ENCODE results near the gene SETD2.
"Not testable (repeated sequence)": the region's sequence is repeated elsewhere in the genome, so short reads cannot be mapped to it uniquely, and the experiment has no call there.

Gene SETD2

DNA sequence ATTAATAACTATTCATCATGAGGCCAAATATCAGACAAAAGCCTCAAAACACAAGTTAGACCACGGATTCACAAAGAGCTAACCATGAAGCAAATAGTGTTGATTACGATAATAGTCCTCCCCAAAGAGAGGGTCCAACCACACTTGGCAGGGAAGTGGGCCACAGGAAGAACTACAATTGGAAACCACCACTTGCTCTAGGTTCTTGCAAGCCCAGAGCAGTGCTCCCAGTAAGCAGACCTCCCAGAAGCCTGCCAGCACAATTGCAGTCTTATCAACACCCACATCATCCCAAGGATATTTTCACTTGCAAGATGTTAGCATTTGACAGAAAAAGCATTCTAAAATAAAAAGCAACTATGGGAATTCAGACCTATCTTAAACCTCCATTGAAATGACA, 11.3 kb downstream of the SETD2 start:
- no peak for DNase-seq (ENCODE audit: low spot score)

DNA sequence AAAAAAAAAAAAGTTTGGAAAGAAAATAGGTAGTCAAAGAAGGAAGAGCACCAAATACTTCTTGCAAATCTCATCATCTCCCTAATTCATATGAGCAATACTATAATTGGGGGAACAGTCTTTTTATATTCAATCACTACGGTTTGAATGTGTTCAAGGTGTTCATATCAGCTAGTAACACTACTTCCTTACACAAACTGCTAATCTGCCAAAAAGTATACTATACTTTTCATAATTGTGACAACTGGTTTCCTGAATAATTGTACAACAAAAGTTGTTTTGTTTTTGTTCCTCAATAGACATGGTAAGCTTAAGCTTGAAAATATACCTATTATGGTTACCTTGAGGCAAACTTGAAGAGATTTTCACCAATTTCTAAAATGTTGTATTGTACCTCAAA, 12.1 kb downstream of the SETD2 start:
- DNase-seq (ENCODE audit: low spot score) = no peak

DNA sequence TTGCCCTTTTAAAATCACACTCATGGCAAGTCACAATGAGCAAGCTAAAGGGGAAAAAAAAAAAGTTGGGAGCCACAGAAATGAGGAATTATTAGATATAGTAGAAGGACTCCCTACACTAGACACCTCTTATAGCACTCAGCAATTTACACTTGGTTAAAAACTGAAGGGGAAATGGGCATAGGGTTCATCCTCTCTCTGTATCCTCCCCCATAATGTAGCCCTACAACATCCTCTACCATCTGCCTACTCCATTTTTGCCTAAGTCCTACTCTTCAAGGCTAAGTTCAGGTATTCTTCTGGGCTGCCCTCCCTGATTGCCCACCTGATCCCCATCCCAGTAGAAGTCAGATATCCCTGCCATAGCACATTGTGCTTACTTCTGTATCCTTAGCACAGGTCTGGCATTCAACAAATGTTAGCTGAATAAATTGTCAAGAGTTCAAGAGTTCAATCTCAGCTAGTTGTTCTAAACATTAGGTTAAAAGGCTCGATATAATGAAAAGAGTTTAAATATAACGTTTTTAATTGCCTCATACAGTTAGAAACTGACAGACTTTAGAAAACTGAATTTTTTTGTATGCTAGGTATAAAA, 14.5 kb downstream of the SETD2 start:
- DNase-seq (ENCODE audit: low spot score) = no peak

DNA sequence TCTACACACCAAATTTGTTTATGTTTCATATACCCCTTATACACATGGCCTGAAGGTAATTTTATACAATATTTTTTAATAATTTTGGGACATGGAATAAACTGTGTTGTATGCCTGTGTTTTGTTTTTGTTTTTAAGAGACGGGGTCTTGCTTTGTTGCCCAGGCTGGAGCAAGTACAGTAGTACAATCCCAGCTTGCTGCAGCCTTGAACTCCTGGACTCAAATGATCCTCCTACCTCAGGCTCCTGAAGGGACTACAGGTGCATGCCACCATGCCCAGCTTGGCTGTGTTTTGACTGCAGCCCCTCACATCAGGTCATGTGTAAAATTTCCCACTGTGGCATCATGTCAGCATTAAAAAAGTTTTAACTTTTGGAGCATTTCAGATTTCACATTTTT, 18.6 kb downstream of the SETD2 start:
- DNase-seq (ENCODE audit: low spot score) = no peak

DNA sequence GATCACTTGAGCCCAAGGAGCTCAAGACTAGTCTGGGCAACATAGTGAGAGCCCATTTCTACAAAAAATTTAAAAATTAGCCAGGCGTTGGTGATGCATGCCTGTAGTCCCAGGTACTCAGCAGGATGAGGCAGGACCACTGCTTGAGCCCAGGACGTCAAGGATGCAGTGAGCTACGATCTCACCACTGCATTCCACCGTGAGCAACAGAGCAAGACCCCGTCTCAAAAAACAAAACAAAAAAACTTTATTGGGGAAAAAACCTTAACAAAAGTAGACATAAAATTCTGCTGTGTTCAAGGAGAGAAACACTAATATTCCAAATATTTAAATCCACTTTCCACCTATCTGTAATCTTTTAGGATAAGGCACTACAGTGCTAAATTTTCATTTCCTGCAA, 20.8 kb downstream of the SETD2 start:
- no peak for DNase-seq (ENCODE audit: low spot score)

- not testable (repeated sequence) for DNase-seq (ENCODE audit: low spot score)
Measured at GRCh38 chr3:47142536-47142935, 21.4 kb downstream of the SETD2 start.

DNA sequence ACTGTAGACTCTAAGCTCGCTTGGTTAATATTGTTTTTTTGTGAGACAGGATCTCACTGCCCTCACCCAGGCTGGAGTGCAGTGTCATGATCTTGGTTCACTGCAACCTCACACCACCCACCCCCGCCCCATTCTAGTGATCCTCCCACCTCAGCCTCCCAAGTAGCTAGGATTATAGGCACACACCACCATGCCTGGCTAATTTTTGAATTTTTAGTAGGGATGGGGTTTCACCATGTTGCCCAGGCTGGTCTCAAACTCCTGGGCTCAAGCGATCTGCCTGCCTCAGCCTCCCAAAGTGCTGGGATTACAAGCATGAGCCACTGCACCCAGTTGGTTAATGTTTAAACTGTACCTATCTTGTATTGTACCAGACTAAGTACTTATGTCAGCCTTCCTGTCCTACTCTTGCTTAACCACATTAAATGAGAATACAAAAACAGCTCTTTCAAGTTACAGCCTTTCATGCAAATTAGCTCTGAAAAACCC, 22.9 kb downstream of the SETD2 start:
- DNase-seq (ENCODE audit: low spot score) = peak; percentile 79

DNA sequence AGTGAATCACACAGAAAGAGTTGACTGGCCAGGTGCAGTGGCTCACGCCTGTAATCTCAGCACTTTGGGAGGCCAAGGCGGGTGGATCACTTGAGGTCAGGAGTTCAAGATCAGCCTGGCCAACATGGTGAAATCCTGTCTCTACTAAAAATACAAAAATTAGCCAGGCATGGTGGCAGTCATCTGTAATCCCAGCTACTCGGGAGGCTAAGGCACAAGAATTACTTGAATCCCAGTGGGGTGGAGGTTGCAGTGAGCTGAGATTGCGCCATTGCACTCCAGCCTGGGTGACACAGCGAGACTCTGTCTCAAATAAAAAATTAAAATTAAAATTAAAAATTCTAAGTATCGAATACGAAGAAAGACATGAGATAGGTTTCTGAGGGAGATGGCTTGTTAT, 23.4 kb downstream of the SETD2 start:
- DNase-seq (ENCODE audit: low spot score) = not testable (repeated sequence)

GRCh38 chr3:47134311-47134710, 29.6 kb downstream of the SETD2 start:
- no peak for DNase-seq (ENCODE audit: low spot score)

- no peak for DNase-seq (ENCODE audit: low spot score)
Measured at GRCh38 chr3:47133641-47134040, 30.3 kb downstream of the SETD2 start.

- DNase-seq (ENCODE audit: low spot score) = no peak
Measured at GRCh38 chr3:47130557-47130956, 33.4 kb downstream of the SETD2 start.

- DNase-seq (ENCODE audit: low spot score) = no peak
Measured at GRCh38 chr3:47128137-47128536, 35.8 kb downstream of the SETD2 start.

DNA sequence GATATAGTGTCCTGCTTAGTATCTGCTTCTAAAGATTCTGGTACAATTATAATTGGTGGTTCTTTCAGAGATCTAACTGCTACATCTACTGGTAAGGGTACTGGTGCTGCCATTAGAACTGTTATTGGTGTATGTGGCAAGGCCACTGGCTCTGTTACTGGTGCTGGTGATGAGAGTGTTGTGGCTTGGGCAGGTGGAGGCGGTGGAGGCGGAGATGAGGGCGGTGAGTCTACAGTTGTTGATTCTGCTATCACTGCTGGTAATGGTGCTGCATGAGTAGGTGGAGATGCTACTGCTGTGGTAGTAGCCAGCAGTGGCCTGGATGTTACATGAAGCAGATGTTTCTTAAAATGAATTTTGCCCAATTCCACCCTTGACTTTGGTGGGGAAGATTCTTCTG, 40.1 kb downstream of the SETD2 start:
- DNase-seq (ENCODE audit: low spot score) = no peak

DNA sequence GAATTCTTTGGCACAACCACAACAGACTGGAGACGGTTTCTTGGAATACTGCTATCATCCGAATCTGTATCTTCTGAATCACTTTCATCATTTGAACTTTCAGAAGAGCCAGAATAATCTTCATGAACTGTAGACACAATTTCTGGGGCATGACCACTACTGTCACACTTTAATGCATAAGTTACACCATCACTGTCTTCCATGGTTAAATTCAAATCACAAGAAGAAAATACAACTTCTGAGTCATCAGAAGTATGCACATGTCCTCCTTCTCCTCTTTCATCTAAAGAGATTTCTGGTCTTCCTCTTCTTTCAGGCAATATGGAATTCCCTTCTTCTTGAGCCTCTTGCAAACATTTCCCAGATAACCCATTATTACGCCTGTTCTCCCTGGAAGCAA, 42.5 kb downstream of the SETD2 start:
- no peak for DNase-seq (ENCODE audit: low spot score)

DNA sequence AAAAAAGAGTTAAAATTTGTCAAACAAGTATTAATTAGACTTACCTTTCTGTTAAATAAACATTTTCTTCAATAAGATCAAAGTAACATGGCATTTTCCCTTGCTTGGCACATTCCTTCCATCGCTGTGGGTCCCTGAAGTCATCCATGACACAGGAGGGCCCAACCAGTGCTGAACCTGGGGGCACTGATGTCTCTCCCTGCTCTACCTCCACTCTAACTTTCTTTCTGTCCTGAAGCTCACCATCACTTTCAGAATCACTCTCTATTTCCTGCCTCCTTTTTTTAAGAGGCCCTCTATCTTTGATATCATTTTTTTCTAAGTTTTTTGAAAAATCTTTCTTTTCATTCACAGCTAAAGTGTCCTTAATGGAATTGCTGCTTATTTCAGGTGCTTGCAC, 43.8 kb downstream of the SETD2 start:
- no peak for DNase-seq (ENCODE audit: low spot score)

DNA sequence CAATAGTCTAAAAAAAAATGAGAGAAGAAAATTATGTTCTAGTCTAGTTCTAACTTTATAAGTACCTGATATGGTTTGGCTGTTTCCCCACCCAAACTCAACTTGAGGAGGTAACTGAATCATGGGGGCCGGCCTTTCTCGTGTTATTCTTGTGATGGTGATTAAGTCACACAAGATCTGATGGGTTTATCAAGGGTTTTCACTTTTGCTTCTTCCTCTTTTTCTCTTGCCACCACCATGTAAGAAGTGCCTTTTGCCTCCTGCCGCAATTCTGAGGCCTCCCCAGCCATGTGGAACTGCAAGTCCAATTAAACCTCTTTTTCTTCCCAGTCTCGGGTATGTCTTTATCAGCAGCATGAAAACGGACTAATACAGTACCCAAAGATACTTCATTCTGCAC, 44.5 kb downstream of the SETD2 start:
- not testable (repeated sequence) for DNase-seq (ENCODE audit: low spot score)

DNA sequence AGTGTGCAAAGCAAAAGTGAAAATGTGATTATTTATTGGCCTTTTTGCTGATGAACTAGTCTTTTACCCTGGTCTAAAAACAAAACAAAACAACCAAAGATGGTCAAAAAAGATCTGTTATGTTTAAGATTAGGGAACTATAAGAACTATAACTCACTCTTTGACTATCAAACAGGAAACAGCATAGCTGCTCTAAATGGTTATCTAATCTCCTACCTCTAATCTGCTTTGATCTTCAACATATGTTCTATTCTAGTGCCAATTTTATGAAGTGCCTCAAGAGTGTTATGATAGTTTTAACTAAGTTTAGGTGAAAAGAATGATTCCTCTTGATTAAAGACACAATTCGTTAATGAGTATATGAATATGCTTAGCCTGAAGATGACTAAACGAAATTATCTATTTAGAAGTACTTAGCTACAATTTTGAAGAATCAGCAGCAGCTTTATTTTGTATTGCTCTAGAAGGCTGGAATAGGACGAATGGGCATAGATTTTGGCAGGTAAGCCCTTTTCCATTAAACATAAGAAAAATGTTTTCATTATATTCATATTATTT, 46.0 kb downstream of the SETD2 start:
- DNase-seq (ENCODE audit: low spot score) = no peak

- DNase-seq (ENCODE audit: low spot score) = not testable (repeated sequence)
Measured at GRCh38 chr3:47115524-47115923, 48.4 kb downstream of the SETD2 start.

DNA sequence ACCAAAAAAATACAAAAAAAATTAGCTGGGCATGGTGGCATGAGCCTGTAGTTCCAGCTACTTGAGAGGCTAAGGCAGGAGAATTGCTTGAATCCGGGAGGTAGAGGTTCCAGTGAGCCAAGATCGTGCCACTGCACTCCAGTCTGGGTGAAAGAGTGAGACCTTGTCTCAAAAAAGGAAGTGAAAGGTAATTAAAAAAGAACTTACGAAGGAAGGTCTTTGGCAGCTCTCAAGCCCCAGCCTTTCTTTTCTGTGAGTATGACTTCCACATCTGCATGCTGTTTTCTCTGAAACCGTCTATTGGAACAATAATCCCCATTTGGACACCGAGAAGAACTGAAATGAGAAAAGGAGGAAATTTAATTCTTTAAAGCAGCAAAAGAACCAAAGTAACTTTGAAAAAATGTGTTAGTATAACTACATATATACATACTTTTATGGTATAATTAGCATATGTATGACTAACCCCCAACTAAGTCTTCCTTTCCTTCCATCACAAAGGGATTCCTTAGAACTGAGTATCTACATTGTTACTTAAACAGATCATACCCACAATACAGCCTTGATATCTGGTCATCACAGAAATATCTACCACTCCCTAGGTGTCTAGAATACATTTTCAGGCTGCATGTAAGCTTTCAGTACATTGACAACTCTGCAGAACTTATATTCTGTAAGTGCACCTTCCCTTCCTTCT, 50.1 kb downstream of the SETD2 start:
- peak; percentile 38 for DNase-seq (ENCODE audit: low spot score)

DNA sequence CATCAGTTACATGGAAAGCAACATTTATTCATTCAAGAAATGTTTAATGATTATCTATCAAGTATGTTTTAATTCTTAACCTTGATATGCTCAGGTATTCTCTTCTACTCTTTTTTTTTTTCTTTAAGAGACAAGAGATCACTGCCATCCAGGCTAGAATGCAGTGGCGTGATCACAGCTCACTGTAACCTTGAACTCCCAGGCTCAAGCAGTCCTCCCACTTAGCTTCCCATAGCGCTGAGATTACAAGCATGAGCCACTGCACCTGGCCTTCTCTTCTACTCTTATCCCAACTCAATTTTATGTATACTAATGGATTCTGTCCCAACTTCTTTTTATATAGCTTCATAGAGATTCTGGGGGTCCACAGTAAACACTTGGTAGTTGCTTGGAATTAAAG, 50.9 kb downstream of the SETD2 start:
- DNase-seq (ENCODE audit: low spot score) = no peak

- no peak for DNase-seq (ENCODE audit: low spot score)
Measured at GRCh38 chr3:47109393-47109792, 54.5 kb downstream of the SETD2 start.

GRCh38 chr3:47108546-47108945, 55.4 kb downstream of the SETD2 start:
- DNase-seq (ENCODE audit: low spot score) = no peak

GRCh38 chr3:47104259-47104658, 59.7 kb downstream of the SETD2 start:
- no peak for DNase-seq (ENCODE audit: low spot score)

DNA sequence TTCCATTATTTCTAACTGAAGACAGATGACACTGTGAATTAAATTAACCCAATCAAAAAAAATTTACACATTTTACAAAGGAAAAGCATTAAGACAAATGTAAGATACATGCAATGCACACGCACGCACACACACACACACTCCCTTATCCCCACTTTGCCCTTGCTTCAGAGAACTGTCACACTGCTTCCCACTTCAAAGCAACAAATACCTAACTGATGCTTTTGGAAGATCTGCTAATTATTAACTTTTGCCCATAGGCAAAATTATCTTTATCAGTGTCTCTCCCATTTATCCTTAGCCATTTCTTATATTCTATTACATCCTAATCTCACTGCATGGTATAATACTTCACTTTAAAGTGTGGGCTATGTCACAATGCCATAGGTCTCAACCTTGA, 60.3 kb downstream of the SETD2 start:
- DNase-seq (ENCODE audit: low spot score) = peak; percentile 44

Measured in SW480 (cell line).